22Rv1 (cell line): ENCODE data around the gene KRT34.

Experiments used
- CTCF ChIP-seq: fragments of 450-650 bp; IDR thresholded peaks from 2 replicates; pipeline ENCODE4 v1.5.1; 2017; ENCODE audit warnings: mild to moderate bottlenecking
- ZFX ChIP-seq: fragments of 450-650 bp; IDR thresholded peaks from 2 replicates; pipeline ENCODE4 v1.6.1; 2017; ENCODE audit warnings: antibody characterized with exemption, borderline replicate concordance

DNA sequence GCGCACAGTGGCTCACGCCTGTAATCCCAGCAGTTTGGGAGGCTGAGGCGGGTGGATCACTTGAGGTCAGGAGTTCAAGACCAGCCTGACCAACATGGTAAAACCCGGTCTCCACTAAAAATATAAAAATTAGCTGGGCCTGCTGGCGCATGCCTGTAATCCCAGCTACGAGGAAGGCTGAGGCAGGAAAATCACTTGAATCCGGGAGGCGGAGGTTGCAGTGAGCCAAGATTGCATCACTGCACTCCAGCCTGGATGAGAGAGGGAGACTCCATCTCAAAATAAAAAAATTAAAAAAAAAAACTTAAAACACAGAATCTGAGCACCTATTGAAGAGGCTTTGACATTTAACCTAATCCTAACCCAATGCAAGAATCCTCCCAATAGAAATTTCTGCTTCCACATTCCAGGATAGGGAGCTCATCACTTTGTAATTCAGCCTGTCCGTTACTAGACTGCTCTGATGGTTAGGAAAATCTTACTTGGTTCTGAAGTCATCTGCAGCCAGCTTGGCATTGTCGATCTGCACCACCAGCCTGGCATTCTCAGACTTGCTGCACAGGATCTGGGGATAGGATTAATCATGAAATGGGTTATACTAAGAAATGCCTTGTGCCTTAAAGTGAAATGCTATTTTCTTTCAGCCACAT lies 14.6 kb downstream of the KRT34 start:
- no peak for TF ChIP-seq CTCF
- no peak for TF ChIP-seq ZFX
